ENCODE measurements around the gene CALD1. TPM values are rescaled to one million over a fixed set of nuclear protein-coding genes. Genes with fewer than 3 reads are reported as not detected.

CALD1 gene
- total RNA-seq, 1 donor from 2014 or later: 169 TPM

GRCh38 chr7:134887523-134887922, 108.1 kb downstream of the CALD1 start:
- peaks cover 36% of the 10 kb centered on the region for H3K4me1 Mint-ChIP-seq (ENCODE audit: unreplicated experiment)
- H3K27ac Mint-ChIP-seq: peak overlapping the region; percentile 63
- H3K27me3 Mint-ChIP-seq: no peaks in the 10 kb centered on the region
- H3K9me3 Mint-ChIP-seq: no peaks in the 10 kb centered on the region
- no peak for DNase-seq (ENCODE audit: extremely low spot score, unreplicated experiment)
- TF ChIP-seq, protein P1, sequence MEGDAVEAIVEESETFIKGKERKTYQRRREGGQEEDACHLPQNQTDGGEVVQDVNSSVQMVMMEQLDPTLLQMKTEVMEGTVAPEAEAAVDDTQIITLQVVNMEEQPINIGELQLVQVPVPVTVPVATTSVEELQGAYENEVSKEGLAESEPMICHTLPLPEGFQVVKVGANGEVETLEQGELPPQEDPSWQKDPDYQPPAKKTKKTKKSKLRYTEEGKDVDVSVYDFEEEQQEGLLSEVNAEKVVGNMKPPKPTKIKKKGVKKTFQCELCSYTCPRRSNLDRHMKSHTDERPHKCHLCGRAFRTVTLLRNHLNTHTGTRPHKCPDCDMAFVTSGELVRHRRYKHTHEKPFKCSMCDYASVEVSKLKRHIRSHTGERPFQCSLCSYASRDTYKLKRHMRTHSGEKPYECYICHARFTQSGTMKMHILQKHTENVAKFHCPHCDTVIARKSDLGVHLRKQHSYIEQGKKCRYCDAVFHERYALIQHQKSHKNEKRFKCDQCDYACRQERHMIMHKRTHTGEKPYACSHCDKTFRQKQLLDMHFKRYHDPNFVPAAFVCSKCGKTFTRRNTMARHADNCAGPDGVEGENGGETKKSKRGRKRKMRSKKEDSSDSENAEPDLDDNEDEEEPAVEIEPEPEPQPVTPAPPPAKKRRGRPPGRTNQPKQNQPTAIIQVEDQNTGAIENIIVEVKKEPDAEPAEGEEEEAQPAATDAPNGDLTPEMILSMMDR (conservative IDR thresholded peaks at IDR 0.05): no peak
- H3K4me3 Mint-ChIP-seq: peak overlapping the region; percentile 47
- peaks cover 7% of the 10 kb centered on the region for H3K36me3 Mint-ChIP-seq

GRCh38 chr7:134888141-134888740, 108.8 kb downstream of the CALD1 start:
- Mint-ChIP-seq H3K27me3 (no peaks in the 10 kb centered on the region), H3K9me3 (no peaks in the 10 kb centered on the region), H3K36me3 (peaks cover 10% of the 10 kb centered on the region), H3K4me1 (ENCODE audit: unreplicated experiment) (peaks cover 41% of the 10 kb centered on the region), H3K27ac (peak overlapping the region; percentile 11), H3K4me3 (no peak overlapping the region)
- no peak for DNase-seq (ENCODE audit: extremely low spot score, unreplicated experiment)
- TF ChIP-seq, protein P1 (conservative IDR thresholded peaks at IDR 0.05): no peak

- TF ChIP-seq, protein P1 (conservative IDR thresholded peaks at IDR 0.05): no peak
- Mint-ChIP-seq H3K36me3 (peaks cover 27% of the 10 kb centered on the region), H3K4me3 (peak overlapping the region; percentile 89), H3K9me3 (peaks cover 8% of the 10 kb centered on the region), H3K27me3 (no peaks in the 10 kb centered on the region), H3K27ac (peak overlapping the region; percentile 91), H3K4me1 (ENCODE audit: unreplicated experiment) (peaks cover 53% of the 10 kb centered on the region)
- no peak for DNase-seq (ENCODE audit: extremely low spot score, unreplicated experiment)
Measured at GRCh38 chr7:134890246-134891240, 111.1 kb downstream of the CALD1 start.

DNA sequence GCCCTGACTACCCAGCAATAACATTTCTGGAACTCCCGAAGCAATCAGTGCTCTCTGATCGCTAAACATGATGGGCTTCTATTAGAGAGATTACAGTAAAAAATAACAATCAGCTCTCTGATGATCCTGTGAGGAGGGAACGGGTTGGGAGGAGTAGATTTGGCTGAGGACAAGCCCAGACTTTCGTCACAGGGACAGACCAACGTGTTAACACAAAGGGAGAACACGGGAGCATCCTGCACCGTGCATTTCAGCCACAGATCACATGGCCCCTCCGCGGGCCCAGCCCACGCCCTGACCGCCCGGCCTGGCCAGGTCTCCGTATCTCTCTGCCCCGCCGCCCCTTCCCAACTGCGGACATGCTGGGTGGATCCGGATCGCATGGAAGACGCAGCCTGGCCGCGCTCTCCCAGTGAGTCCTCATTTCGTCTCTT, 111.8 kb downstream of the CALD1 start:
- peak overlapping the region; percentile 91 for H3K27ac Mint-ChIP-seq
- H3K4me1 Mint-ChIP-seq (ENCODE audit: unreplicated experiment): peaks cover 49% of the 10 kb centered on the region
- peaks cover 34% of the 10 kb centered on the region for H3K36me3 Mint-ChIP-seq
- no peaks in the 10 kb centered on the region for H3K27me3 Mint-ChIP-seq
- TF ChIP-seq, protein P1 (conservative IDR thresholded peaks at IDR 0.05): no peak
- DNase-seq (ENCODE audit: extremely low spot score, unreplicated experiment): peak; percentile 80
- peak overlapping the region; percentile 89 for H3K4me3 Mint-ChIP-seq
- H3K9me3 Mint-ChIP-seq: peaks cover 12% of the 10 kb centered on the region

DNA sequence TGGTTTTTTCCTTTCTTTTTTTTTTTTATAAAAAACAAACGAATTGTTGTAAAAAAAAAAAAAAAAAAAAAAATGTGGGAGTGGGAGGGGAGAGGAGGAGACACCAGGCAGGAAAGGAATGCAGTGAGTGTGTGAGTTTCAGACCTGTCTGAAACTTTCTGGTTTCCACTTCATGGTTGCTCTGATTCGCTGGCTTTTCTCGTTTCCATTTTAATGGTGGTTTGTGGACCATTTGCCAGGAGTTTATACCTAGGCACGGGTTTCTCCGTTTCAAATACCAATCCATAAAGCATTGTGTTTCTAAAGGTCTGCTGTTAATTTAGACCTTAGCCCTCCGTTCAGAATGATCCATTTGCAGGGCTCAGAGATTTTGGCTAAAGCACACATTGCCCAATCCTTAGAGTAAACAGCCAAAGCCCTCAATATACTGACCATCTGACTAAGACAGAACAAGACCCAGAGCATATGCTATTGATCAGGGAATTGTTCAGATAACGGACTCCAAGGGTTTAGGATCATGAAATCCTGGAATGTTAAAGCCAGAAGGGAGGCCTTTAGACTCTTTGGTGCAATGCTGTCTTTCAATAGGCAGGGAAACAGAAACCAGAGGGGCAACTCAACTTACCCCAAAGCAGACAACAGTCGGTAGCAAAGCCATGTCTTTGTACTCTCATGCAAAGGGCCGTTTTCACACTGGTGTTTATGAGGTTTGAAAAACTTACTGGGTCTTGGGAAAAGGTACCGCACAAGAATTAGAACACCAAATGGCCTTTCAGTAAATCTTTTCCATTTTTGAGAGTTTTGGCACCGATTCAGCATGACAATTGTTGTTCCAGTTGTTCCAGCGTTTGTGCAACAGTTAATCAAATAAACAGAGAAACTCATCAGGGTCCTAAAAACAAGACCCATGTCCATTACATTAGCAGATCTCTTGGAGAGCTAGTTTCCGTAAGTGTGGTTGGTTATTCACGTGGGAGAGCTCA, 112.6 kb downstream of the CALD1 start:
- H3K4me1 Mint-ChIP-seq (ENCODE audit: unreplicated experiment): peaks cover 42% of the 10 kb centered on the region
- peaks cover 41% of the 10 kb centered on the region for H3K36me3 Mint-ChIP-seq
- DNase-seq (ENCODE audit: extremely low spot score, unreplicated experiment): no peak
- H3K4me3 Mint-ChIP-seq: peak overlapping the region; percentile 89
- no peaks in the 10 kb centered on the region for H3K27me3 Mint-ChIP-seq
- TF ChIP-seq, protein P1 (conservative IDR thresholded peaks at IDR 0.05): no peak
- peak overlapping the region; percentile 91 for H3K27ac Mint-ChIP-seq
- H3K9me3 Mint-ChIP-seq: peaks cover 17% of the 10 kb centered on the region
